GM12878 (cell line): Measurements from ENCODE around the gene PSMC3IP. TPM values are rescaled to one million over a fixed set of nuclear protein-coding genes. Genes with fewer than 3 reads are reported as not detected.

ENCODE experiments used
- ATAC-seq: fragments of 200-7000 bp; cut with Tn5 transposase; 3 replicates; pipeline ENCODE4 v1.9.1; 2020; ENCODE audit warnings: mild to moderate bottlenecking, moderate library complexity
- BruUV-seq: library from RNA; stranded (reverse); fragments of 400-500 nt; replicated peaks from 2 replicates; lab custom pipeline; 2021; lab: Mats Ljungman, UMichigan
- CTCF ChIA-PET: fragments of 300-600 bp; sonication (Branson Sonifier 250); formaldehyde crosslinking; extraction: SDS; loops from one replicate; lab custom pipeline; 2021; ENCODE audit warnings: inconsistent platforms; lab: Yijun Ruan, JAX
- POLR2A ChIA-PET: fragments of 350-600 bp; formaldehyde crosslinking; extraction: SDS; loops from one replicate; lab custom pipeline; 2021; ENCODE audit warnings: inconsistent platforms; lab: Charles Lee
- RAD21 ChIA-PET: fragments of 300-600 bp; sonication (Branson Sonifier 250); formaldehyde crosslinking; loops from one replicate; lab custom pipeline; 2023; ENCODE audit warnings: antibody characterized with exemption; ENCODE audit not compliant: unreplicated experiment; lab: Charles Lee
- SMC1A ChIA-PET: fragments of 300-600 bp; sonication (Branson Sonifier 250); formaldehyde crosslinking; loops from one replicate; lab custom pipeline; 2023; ENCODE audit not compliant: unreplicated experiment, uncharacterized antibody; lab: Charles Lee
- DNase-seq: peaks from one replicate; pipeline ENCODE4 v3.0.0-alpha.2; 2011; ENCODE audit warnings: low read depth, low spot score
- FAIRE-seq: peaks from 3 replicates; lab custom pipeline; 2011; peaks lifted over from hg19 to GRCh38; lab: Jason Lieb, UNC
- H2AFZ ChIP-seq: 2 replicates; pipeline ENCODE4 v1.6.0; 2011; ENCODE audit warnings: low read depth, low read length, control low read depth; ENCODE audit not compliant: control insufficient read depth
- H3K27ac ChIP-seq: 2 replicates; pipeline ENCODE4 v1.5.1; 2011; ENCODE audit warnings: control low read depth; ENCODE audit not compliant: control insufficient read depth, insufficient read depth
- H3K27me3 ChIP-seq, 2 experiments: replicated peaks in 1 of 2; 2 replicates each; pipeline versions ENCODE4 v1.6.0 to v1.6.1; 2011; ENCODE audit warnings: low read length in 1 of 2; ENCODE audit not compliant: control insufficient read depth in 2 of 2, insufficient read depth in 2 of 2
- H3K36me3 ChIP-seq, 2 experiments: 2 replicates each; pipeline ENCODE4 v1.5.1; 2011; ENCODE audit warnings: low read length in 1 of 2; ENCODE audit not compliant: control insufficient read depth in 2 of 2, insufficient read depth in 2 of 2
- H3K4me1 ChIP-seq: 2 replicates; pipeline ENCODE4 v1.6.1; 2011; ENCODE audit warnings: mild to moderate bottlenecking, low read length, moderate library complexity, mixed read lengths; ENCODE audit not compliant: control insufficient read depth, insufficient read depth
- H3K4me2 ChIP-seq: 2 replicates; pipeline ENCODE4 v1.6.0; 2011; ENCODE audit warnings: control low read depth; ENCODE audit not compliant: control insufficient read depth, insufficient read depth
- H3K4me3 ChIP-seq: fragments of 200-600 bp; sonication (generic); 2 replicates; pipeline ENCODE4 v1.5.1; 2016
- H3K79me2 ChIP-seq: 2 replicates; pipeline ENCODE4 v1.6.0; 2011; ENCODE audit warnings: low read length; ENCODE audit not compliant: control insufficient read depth, insufficient read depth
- H3K9ac ChIP-seq: 2 replicates; pipeline ENCODE4 v1.8.0; 2011; ENCODE audit warnings: low read length, control low read depth, mixed read lengths; ENCODE audit not compliant: control insufficient read depth, insufficient read depth
- H3K9me3 ChIP-seq: replicated peaks from 3 replicates; pipeline ENCODE4 v1.5.1; 2011; ENCODE audit warnings: mild to moderate bottlenecking, low read length; ENCODE audit not compliant: control insufficient read depth, insufficient read depth
- H4K20me1 ChIP-seq: 2 replicates; pipeline ENCODE4 v1.6.0; 2011; ENCODE audit not compliant: control insufficient read depth, insufficient read depth
- ASH2L ChIP-seq: fragments of 300-600, 200-600 bp; sonication (generic); IDR thresholded peaks from 2 replicates; pipeline ENCODE4 v1.6.1; 2017; ENCODE audit warnings: low read depth, mild to moderate bottlenecking, borderline replicate concordance
- CBFB ChIP-seq: IDR thresholded peaks from 2 replicates; pipeline ENCODE4 v1.6.1; 2016; ENCODE audit warnings: antibody characterized with exemption, low read depth
- GABPA ChIP-seq: IDR thresholded peaks from 2 replicates; pipeline ENCODE4 v1.6.1; 2014; ENCODE audit warnings: antibody characterized with exemption, low read depth, mild to moderate bottlenecking, inconsistent platforms
- MXI1 ChIP-seq: fragments of 150-350 bp; IDR thresholded peaks from 2 replicates; pipeline ENCODE4 v1.6.1; 2011; ENCODE audit warnings: low read depth, mild to moderate bottlenecking, inconsistent platforms, low read length, improper control_type of control experiment
- NFXL1 ChIP-seq: fragments of 450-650 bp; IDR thresholded peaks from 2 replicates; pipeline ENCODE4 v1.6.1; 2017; ENCODE audit warnings: antibody characterized with exemption, mild to moderate bottlenecking, borderline replicate concordance
- NFYB ChIP-seq: IDR thresholded peaks from 2 replicates; pipeline ENCODE4 v1.6.1; 2011; ENCODE audit warnings: low read depth, mild to moderate bottlenecking, low read length, improper control_type of control experiment, moderate library complexity; ENCODE audit not compliant: insufficient read depth
- POLR2AphosphoS5 ChIP-seq: IDR thresholded peaks from 2 replicates; pipeline ENCODE4 v1.6.1; 2011; ENCODE audit warnings: mild to moderate bottlenecking, low read length, inconsistent platforms
- RFX5 ChIP-seq: IDR thresholded peaks from 2 replicates; pipeline ENCODE4 v1.6.1; 2011; ENCODE audit warnings: low read depth, low read length, improper control_type of control experiment
- ZZZ3 ChIP-seq: IDR thresholded peaks from 2 replicates; pipeline ENCODE4 v1.6.1; 2011; ENCODE audit warnings: low read depth; ENCODE audit not compliant: control insufficient read depth, insufficient read length
- WGBS: methylation state at CpG from one replicate; pipeline ENCODE4 v1.1.6; 2016; ENCODE audit warnings: low lambda C conversion rate; ENCODE audit not compliant: insufficient replicate concordance, insufficient coverage; ENCODE audit errors: missing lambda C conversion rate; 5-methylcytosine and 5-hydroxymethylcytosine counted together
- in situ Hi-C: fragments of 300-500 bp; cut with MboI; formaldehyde crosslinking; loops from 9 replicates; pipeline ENCODE4 v1.14.3; 2018; ENCODE audit warnings: mixed read lengths
- intact Hi-C: fragments of 100-400 bp; cut with micrococcal nuclease; formaldehyde crosslinking; loops from one replicate; pipeline ENCODE4 v1.14.2; 2022; ENCODE audit not compliant: unreplicated experiment
- polyA plus RNA-seq, 11 experiments: library from polyadenylated mRNA; depleted of rRNA in 4 of 11; unstranded in 6 of 11; stranded (reverse) in 5 of 11; fragments of >200 nt; fragmentation: Nextera tagmentation in 4 of 11; fragmentation: Illumina TruSeq in 1 of 11; extraction: Ambion mirVana in 4 of 11; extraction: Trizol in 1 of 11; gene quantifications; 1 replicate in 1 of 11; 2 replicates in 10 of 11; pipeline versions ENCODE4 v1.2.1 to v1.2.3, GENCODE V29; 2011 to 2016; ENCODE audit warnings: inconsistent platforms in 2 of 11, missing spikeins in 2 of 11, low read depth in 1 of 11
- total RNA-seq, 4 experiments: library from RNA; depleted of rRNA in 3 of 4; stranded (reverse); fragments of >200 nt in 3 of 4; fragmentation: Illumina TruSeq in 1 of 4; extraction: Trizol in 1 of 4; gene quantifications; 2 replicates each; pipeline versions ENCODE4 v1.2.1 to v1.2.3, GENCODE V29; 2013 to 2021
- TF ChIP-seq, protein P1 (sequence below): IDR thresholded peaks from 2 replicates; pipeline ENCODE4 v1.6.1; 2012; ENCODE audit warnings: low read depth, low read length, improper control_type of control experiment
- TF ChIP-seq, protein P2 (sequence below): fragments of 450-650 bp; IDR thresholded peaks from 2 replicates; pipeline ENCODE4 v1.6.1; 2017; ENCODE audit warnings: mild to moderate bottlenecking, low read depth, inconsistent platforms; ENCODE audit not compliant: poor library complexity, severe bottlenecking
- TF ChIP-seq, protein P3 (sequence below): IDR thresholded peaks from 2 replicates; pipeline ENCODE4 v1.6.1; 2011; ENCODE audit warnings: borderline replicate concordance, low read depth, mild to moderate bottlenecking, moderate library complexity, low read length; ENCODE audit not compliant: insufficient read depth, poor library complexity, severe bottlenecking
- TF ChIP-seq, protein P4 (sequence below), 3 experiments: IDR thresholded peaks in 2 of 3; conservative IDR thresholded peaks in 1 of 3; 2 replicates each; pipeline ENCODE4 v1.5.1; 2011; ENCODE audit warnings: low read depth in 3 of 3, low read length in 3 of 3, mild to moderate bottlenecking in 3 of 3, control low read depth in 2 of 3, moderate library complexity in 2 of 3, inconsistent platforms in 1 of 3, mixed read lengths in 1 of 3; ENCODE audit not compliant: control insufficient read depth in 2 of 3, insufficient read depth in 1 of 3; ENCODE audit errors: extremely low read depth in 1 of 3
- TF ChIP-seq, protein P5 (sequence below): fragments of 450-650 bp; IDR thresholded peaks from 2 replicates; pipeline ENCODE4 v1.6.1; 2017; ENCODE audit warnings: low read depth, mild to moderate bottlenecking, moderate library complexity

Gene PSMC3IP
- total and polyA plus RNA-seq, 10 of the 15 experiments (the other 5 are each of a cell fraction or from before 2014, with no cell fraction given) = 6.8 to 34.5 (median 17.7) TPM

DNA sequence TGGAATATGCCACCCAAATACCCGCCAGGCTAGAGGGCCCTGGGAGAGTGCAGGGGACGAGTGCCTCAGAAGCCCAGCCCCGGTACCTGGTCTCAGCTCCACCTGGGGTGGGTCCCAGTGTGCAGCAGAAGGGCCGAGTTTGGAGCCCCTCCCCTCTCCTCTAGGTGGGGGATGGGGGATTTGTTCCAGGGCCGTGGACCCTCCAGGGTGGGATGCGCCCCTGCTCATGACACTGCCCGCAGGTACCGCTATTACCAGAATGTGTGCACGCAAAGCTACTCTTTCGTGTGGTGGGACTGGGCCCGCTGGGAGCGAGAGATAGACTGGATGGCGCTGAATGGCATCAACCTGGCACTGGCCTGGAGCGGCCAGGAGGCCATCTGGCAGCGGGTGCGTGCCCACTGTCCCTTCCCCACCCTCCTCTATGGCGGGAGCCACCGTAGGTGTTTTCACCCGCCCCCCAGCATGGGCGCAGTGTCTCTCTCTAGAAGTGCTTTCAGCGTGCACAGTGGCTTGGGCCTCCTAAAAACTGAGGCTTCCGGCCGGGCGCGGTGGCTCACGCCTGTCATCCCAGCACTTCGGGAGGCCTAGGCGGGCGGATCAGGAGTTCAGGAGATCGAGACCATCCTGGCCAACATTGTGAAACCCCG lies 40.2 kb downstream of the PSMC3IP start:
- Histone ChIP-seq H3K9ac (peak overlapping the region; percentile 81), H3K4me1 (peaks cover 16% of the 10 kb centered on the region), H3K79me2 (peaks cover 13% of the 10 kb centered on the region), H3K4me2 (peak overlapping the region; percentile 98), H3K27ac (peak overlapping the region; percentile 75), H3K27me3 (no peaks in the 10 kb centered on the region), H3K36me3 (peaks cover 0 to 5% of the 10 kb centered on the region in 2 experiments; a peak in 2 of 4 replicates), H2AFZ (no peak overlapping the region), H3K4me3 (peak overlapping the region; percentile 77), H3K9me3 (no peaks in the 10 kb centered on the region), H4K20me1 (no peaks in the 10 kb centered on the region)
- ATAC-seq = peak; percentile 13; the same call in 1 of the 3 replicates
- 76% methylated on average over 30 of the region's 31 CpGs for WGBS
- POLR2A ChIA-PET = interaction anchor here (0.7 to 1.9 kb wide), 8 partner anchors 11 to 297 kb away, joined by 3 to 11 read pairs (median 4); no protein-coding TSS in a partner anchor
- BruUV-seq = TSS peak; percentile 63
- DNase-seq = no peak
- FAIRE-seq = no peak
- in situ Hi-C loops = no loop called here
- SMC1A ChIA-PET = interaction anchor here (1.2 to 2.0 kb wide), 3 partner anchors 9 to 142 kb away, joined by 3 to 11 read pairs (median 8); no protein-coding TSS in a partner anchor
- RAD21 ChIA-PET = interaction anchor here (0.9 to 3.4 kb wide), 6 partner anchors 10 to 226 kb away, joined by 5 to 17 read pairs (median 6); partner anchors contain the start of gene PSMC3IP
- CTCF ChIA-PET = interaction anchor here (0.6 to 3.1 kb wide), 10 partner anchors 10 to 266 kb away, joined by 3 to 21 read pairs (median 4); no protein-coding TSS in a partner anchor
- intact Hi-C loops = no loop called here
- TF ChIP-seq, protein P1, sequence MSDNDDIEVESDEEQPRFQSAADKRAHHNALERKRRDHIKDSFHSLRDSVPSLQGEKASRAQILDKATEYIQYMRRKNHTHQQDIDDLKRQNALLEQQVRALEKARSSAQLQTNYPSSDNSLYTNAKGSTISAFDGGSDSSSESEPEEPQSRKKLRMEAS = no peak
- TF ChIP-seq, protein P2, sequence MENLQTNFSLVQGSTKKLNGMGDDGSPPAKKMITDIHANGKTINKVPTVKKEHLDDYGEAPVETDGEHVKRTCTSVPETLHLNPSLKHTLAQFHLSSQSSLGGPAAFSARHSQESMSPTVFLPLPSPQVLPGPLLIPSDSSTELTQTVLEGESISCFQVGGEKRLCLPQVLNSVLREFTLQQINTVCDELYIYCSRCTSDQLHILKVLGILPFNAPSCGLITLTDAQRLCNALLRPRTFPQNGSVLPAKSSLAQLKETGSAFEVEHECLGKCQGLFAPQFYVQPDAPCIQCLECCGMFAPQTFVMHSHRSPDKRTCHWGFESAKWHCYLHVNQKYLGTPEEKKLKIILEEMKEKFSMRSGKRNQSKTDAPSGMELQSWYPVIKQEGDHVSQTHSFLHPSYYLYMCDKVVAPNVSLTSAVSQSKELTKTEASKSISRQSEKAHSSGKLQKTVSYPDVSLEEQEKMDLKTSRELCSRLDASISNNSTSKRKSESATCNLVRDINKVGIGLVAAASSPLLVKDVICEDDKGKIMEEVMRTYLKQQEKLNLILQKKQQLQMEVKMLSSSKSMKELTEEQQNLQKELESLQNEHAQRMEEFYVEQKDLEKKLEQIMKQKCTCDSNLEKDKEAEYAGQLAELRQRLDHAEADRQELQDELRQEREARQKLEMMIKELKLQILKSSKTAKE = no peak
- TF ChIP-seq, protein P3, sequence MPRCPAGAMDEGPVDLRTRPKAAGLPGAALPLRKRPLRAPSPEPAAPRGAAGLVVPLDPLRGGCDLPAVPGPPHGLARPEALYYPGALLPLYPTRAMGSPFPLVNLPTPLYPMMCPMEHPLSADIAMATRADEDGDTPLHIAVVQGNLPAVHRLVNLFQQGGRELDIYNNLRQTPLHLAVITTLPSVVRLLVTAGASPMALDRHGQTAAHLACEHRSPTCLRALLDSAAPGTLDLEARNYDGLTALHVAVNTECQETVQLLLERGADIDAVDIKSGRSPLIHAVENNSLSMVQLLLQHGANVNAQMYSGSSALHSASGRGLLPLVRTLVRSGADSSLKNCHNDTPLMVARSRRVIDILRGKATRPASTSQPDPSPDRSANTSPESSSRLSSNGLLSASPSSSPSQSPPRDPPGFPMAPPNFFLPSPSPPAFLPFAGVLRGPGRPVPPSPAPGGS = no peak
- no peak for TF ChIP-seq CBFB
- no peak for TF ChIP-seq RFX5
- no peak for TF ChIP-seq ZZZ3
- TF ChIP-seq GABPA = no peak
- TF ChIP-seq ASH2L = no peak
- TF ChIP-seq, protein P4, sequence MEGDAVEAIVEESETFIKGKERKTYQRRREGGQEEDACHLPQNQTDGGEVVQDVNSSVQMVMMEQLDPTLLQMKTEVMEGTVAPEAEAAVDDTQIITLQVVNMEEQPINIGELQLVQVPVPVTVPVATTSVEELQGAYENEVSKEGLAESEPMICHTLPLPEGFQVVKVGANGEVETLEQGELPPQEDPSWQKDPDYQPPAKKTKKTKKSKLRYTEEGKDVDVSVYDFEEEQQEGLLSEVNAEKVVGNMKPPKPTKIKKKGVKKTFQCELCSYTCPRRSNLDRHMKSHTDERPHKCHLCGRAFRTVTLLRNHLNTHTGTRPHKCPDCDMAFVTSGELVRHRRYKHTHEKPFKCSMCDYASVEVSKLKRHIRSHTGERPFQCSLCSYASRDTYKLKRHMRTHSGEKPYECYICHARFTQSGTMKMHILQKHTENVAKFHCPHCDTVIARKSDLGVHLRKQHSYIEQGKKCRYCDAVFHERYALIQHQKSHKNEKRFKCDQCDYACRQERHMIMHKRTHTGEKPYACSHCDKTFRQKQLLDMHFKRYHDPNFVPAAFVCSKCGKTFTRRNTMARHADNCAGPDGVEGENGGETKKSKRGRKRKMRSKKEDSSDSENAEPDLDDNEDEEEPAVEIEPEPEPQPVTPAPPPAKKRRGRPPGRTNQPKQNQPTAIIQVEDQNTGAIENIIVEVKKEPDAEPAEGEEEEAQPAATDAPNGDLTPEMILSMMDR (IDR thresholded peaks at IDR 0.05 in 2 of 3, conservative IDR thresholded peaks at IDR 0.05 in 1 of 3; ENCODE audit: control insufficient read depth in 2 of 3, extremely low read depth in 1 of 3, insufficient read depth in 1 of 3, low read depth in 3 of 3, low read length in 3 of 3) = no peak
- TF ChIP-seq NFXL1 = no peak
- TF ChIP-seq POLR2AphosphoS5 = no peak
- TF ChIP-seq, protein P5, sequence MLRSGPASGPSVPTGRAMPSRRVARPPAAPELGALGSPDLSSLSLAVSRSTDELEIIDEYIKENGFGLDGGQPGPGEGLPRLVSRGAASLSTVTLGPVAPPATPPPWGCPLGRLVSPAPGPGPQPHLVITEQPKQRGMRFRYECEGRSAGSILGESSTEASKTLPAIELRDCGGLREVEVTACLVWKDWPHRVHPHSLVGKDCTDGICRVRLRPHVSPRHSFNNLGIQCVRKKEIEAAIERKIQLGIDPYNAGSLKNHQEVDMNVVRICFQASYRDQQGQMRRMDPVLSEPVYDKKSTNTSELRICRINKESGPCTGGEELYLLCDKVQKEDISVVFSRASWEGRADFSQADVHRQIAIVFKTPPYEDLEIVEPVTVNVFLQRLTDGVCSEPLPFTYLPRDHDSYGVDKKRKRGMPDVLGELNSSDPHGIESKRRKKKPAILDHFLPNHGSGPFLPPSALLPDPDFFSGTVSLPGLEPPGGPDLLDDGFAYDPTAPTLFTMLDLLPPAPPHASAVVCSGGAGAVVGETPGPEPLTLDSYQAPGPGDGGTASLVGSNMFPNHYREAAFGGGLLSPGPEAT = no peak
- TF ChIP-seq MXI1 = no peak
- TF ChIP-seq NFYB = no peak
